Measurements from ENCODE around the gene OR13C5. TPM values are rescaled to one million over a fixed set of nuclear protein-coding genes. Genes with fewer than 3 reads are reported as not detected.
"Not testable (repeated sequence)": the region's sequence is repeated elsewhere in the genome, so short reads cannot be mapped to it uniquely, and the experiment has no call there.

Gene OR13C5
- total RNA-seq, 1 experiment from 2014 or later, result not detected

DNA sequence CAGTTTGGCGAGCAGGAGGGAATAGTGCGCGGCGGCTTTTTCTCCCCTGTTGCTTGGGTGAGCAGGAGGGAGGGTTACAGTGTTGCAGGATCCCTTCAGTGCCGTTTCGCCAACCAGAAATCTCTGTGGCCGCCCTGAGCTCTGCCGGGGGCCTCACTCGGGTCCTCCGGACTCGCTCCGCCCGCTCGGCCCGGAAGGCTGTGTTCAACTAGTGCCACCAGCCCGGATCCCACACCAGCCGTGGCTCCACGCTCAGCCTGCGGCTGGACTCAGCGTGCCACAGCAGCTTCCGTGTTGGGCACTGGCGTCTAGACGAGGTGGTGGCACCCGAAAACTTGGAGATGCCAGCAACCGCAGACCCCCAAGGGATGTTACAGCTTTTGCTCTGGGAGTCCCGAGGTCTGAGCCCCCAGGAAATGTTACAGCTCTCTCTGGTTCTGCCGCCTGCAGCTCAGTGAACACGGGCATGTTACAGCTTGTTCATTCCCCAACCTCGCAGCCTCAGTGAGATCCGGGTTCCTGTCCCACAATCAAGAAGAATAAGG is 34.8 kb upstream of the OR13C5 start (continued):
- no peak for TF ChIP-seq EGR1 (IDR thresholded peaks at IDR 0.05; ENCODE audit: low read depth)
- no peak for TF ChIP-seq TCF7L2 (IDR thresholded peaks at IDR 0.05; ENCODE audit: borderline replicate concordance, extremely low read depth, insufficient read depth, insufficient read length)

DNA sequence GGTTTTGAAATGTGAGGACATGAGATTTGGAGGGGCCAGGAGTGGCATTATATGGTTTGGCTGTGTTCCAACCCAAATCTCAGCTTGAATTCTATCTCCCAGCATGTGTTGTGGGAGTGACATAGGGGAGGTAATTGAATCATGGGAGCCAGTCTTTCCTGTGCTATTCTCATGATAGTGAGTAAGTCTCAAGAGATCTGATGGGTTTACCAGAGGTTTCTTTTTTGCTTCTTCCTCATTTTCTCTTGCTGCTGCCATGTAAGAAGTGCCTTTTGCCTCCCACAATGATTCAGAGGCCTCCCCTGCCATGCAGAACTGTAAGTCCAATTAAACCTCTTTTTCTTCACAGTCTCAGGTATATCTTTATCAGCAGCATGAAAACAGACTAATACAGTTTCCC is 26.8 kb upstream of the OR13C5 start:
- H3K9ac ChIP-seq (ENCODE audit: low read length); H3K27ac ChIP-seq (ENCODE audit: low read depth, low read length); H3K4me2 ChIP-seq (ENCODE audit: low read length); CTCF ChIA-PET; ATAC-seq; intact Hi-C loops (cut with micrococcal nuclease); H3K9me3 ChIP-seq (ENCODE audit: control insufficient read depth in 1 of 2, insufficient read depth in 1 of 2, low read depth in 1 of 2, low read length in 2 of 2); RAD21 ChIA-PET (ENCODE audit: low non-redundant PET in 1 of 2, low total read pairs in 2 of 2, uncharacterized antibody in 2 of 2, unreplicated experiment in 2 of 2); H3K79me2 ChIP-seq (ENCODE audit: insufficient read depth, low read length); H3K4me3 ChIP-seq (replicated peaks in 1 of 2; ENCODE audit: low read depth in 1 of 2, low read length in 2 of 2); H2AFZ ChIP-seq (ENCODE audit: low read depth, low read length, poor library complexity, severe bottlenecking); BruUV-seq (replicated peaks); H4K20me1 ChIP-seq (ENCODE audit: insufficient read depth); H3K4me1 ChIP-seq (ENCODE audit: control insufficient read depth in 1 of 2, insufficient read depth in 2 of 2, low read length in 2 of 2); POLR2A ChIA-PET; H3K36me3 ChIP-seq (ENCODE audit: control insufficient read depth in 1 of 2, insufficient read depth in 2 of 2, low read length in 2 of 2); DNase-seq (ENCODE audit: low read depth, low spot score); H3K9me2 ChIP-seq (ENCODE audit: insufficient read depth): not testable (repeated sequence)
- peaks cover 13% of the 10 kb centered on the region; the same call in 1 of the 2 replicates for H3K27me3 ChIP-seq (ENCODE audit: insufficient read depth, low read length)

DNA sequence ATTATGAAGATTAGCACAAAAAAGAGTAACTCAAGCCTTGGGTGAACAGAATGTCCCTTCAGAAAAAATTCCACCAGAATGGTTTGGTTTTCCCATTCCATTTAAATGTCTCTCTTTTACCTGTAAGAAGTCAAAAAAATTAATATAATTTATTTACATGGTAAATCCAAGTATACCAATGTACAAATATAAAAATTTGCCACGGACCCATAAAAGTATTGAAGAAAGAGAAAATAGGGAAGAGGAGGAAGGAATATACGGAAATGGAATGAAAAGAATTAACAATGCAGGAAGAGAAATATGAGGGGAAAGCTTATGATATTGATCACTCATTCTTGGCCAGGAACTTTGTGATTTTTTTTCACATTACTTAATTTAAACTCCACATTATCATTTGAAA is 18.9 kb upstream of the OR13C5 start, which contains the start of gene OR13C9:
Gene OR13C9, minus strand, starts transcription at position 101 of the 400 bp plus-strand sequence. Its CDS starts 0 bp downstream, at position 101.
- no peak within 1 kb of the TSS for H2AFZ ChIP-seq (ENCODE audit: low read depth, low read length, poor library complexity, severe bottlenecking)
- H3K4me1 ChIP-seq (ENCODE audit: control insufficient read depth in 1 of 2, insufficient read depth in 2 of 2, low read length in 2 of 2), result no peaks in the 10 kb centered on the region
- H3K9me2 ChIP-seq (ENCODE audit: insufficient read depth), result no peaks in the 10 kb centered on the region
- no peak for DNase-seq (ENCODE audit: low read depth, low spot score)
- no peaks in the 10 kb centered on the region for H3K36me3 ChIP-seq (ENCODE audit: control insufficient read depth in 1 of 2, insufficient read depth in 2 of 2, low read length in 2 of 2)
- H3K9ac ChIP-seq (ENCODE audit: low read length), result no peak within 1 kb of the TSS
- H3K27ac ChIP-seq (ENCODE audit: low read depth, low read length), result no peak within 1 kb of the TSS
- intact Hi-C loops (cut with micrococcal nuclease), result no loop called here
- POLR2A ChIA-PET, result no interaction called here
- no TSS peak for BruUV-seq (replicated peaks)
- no peaks in the 10 kb centered on the region for H4K20me1 ChIP-seq (ENCODE audit: insufficient read depth)
- CTCF ChIA-PET, result no interaction called here
- no peaks in the 10 kb centered on the region for H3K79me2 ChIP-seq (ENCODE audit: insufficient read depth, low read length)
- H3K9me3 ChIP-seq (ENCODE audit: control insufficient read depth in 1 of 2, insufficient read depth in 1 of 2, low read depth in 1 of 2, low read length in 2 of 2), result no peaks in the 10 kb centered on the region
- no peaks in the 10 kb centered on the region for H3K27me3 ChIP-seq (ENCODE audit: insufficient read depth, low read length)
- RAD21 ChIA-PET (ENCODE audit: low non-redundant PET in 1 of 2, low total read pairs in 2 of 2, uncharacterized antibody in 2 of 2, unreplicated experiment in 2 of 2), result no interaction called here
- no peak within 1 kb of the TSS for H3K4me3 ChIP-seq (replicated peaks in 1 of 2; ENCODE audit: low read depth in 1 of 2, low read length in 2 of 2)
- ATAC-seq, result no peak
- H3K4me2 ChIP-seq (ENCODE audit: low read length), result no peak within 1 kb of the TSS
- TF ChIP-seq POLR2A (IDR thresholded peaks at IDR 0.05; ENCODE audit: borderline replicate concordance, extremely low read depth, insufficient read depth, insufficient read length) (no peak), EGR1 (IDR thresholded peaks at IDR 0.05; ENCODE audit: low read depth) (no peak), ATF3 (IDR thresholded peaks at IDR 0.05) (no peak), FOSL1 (IDR thresholded peaks at IDR 0.05; ENCODE audit: low read depth) (no peak), CTCF (IDR thresholded peaks at IDR 0.05 in 2 of 3, conservative IDR thresholded peaks at IDR 0.05 in 1 of 3; ENCODE audit: borderline replicate concordance in 1 of 3, insufficient read depth in 1 of 3, low read depth in 2 of 3, low read length in 2 of 3) (no peak), EZH2 (IDR thresholded peaks at IDR 0.05) (no peak), MAX (IDR thresholded peaks at IDR 0.05) (no peak)
- TF ChIP-seq, protein P1, sequence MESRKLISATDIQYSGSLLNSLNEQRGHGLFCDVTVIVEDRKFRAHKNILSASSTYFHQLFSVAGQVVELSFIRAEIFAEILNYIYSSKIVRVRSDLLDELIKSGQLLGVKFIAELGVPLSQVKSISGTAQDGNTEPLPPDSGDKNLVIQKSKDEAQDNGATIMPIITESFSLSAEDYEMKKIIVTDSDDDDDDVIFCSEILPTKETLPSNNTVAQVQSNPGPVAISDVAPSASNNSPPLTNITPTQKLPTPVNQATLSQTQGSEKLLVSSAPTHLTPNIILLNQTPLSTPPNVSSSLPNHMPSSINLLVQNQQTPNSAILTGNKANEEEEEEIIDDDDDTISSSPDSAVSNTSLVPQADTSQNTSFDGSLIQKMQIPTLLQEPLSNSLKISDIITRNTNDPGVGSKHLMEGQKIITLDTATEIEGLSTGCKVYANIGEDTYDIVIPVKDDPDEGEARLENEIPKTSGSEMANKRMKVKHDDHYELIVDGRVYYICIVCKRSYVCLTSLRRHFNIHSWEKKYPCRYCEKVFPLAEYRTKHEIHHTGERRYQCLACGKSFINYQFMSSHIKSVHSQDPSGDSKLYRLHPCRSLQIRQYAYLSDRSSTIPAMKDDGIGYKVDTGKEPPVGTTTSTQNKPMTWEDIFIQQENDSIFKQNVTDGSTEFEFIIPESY (IDR thresholded peaks at IDR 0.05; ENCODE audit: extremely low read depth, insufficient replicate concordance, low read length), result no peak
